ENCODE measurements around the gene SFT2D1.

GRCh38 chr6:166351715-166352285 is 9.5 kb upstream of the SFT2D1 start:
- TF ChIP-seq CTCF (IDR thresholded peaks at IDR 0.05) (no peak), POLR2A (IDR thresholded peaks at IDR 0.05) (no peak)

Data from body of pancreas (tissue), 4 donors.